B cell (primary cell): ENCODE data around the gene CYP2A6.

ENCODE experiments used
- EZH2 ChIP-seq: IDR thresholded peaks from 2 replicates; pipeline ENCODE4 v1.6.1; 2012; ENCODE audit warnings: borderline replicate concordance, low read depth, mild to moderate bottlenecking, moderate library complexity, low read length; ENCODE audit not compliant: insufficient read depth, poor library complexity, severe bottlenecking
- TF ChIP-seq, protein P1 (sequence below): fragments of 200-600 bp; IDR thresholded peaks from one replicate; pipeline ENCODE4 v1.8.0; 2022; ENCODE audit warnings: antibody characterized with exemption, mild to moderate bottlenecking

DNA sequence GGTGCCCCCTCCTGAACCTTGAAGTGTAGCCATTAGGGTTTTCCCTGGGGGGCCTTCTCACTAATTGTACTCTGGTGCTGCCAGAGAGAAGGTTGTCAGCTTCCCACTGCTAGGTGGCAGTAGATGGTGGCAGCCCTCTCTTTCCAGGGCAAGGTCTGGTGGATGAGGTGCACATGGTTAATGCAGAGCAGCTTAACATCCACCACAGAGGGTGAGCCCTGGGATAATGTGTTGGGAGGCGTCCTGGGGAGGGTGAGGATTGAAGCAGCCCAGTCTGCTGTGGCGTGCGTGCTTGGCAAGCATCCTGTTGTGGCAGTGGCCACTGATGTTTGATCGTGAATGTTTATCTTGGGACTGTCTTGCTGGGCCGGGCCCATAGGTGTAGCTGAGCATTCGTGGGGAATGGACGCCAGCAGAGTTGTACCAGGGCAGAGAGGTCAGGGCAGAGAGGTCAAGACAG lies 45.4 kb downstream of the CYP2A6 start:
- TF ChIP-seq, protein P1, sequence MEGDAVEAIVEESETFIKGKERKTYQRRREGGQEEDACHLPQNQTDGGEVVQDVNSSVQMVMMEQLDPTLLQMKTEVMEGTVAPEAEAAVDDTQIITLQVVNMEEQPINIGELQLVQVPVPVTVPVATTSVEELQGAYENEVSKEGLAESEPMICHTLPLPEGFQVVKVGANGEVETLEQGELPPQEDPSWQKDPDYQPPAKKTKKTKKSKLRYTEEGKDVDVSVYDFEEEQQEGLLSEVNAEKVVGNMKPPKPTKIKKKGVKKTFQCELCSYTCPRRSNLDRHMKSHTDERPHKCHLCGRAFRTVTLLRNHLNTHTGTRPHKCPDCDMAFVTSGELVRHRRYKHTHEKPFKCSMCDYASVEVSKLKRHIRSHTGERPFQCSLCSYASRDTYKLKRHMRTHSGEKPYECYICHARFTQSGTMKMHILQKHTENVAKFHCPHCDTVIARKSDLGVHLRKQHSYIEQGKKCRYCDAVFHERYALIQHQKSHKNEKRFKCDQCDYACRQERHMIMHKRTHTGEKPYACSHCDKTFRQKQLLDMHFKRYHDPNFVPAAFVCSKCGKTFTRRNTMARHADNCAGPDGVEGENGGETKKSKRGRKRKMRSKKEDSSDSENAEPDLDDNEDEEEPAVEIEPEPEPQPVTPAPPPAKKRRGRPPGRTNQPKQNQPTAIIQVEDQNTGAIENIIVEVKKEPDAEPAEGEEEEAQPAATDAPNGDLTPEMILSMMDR: no peak
- no peak for TF ChIP-seq EZH2
